Muscle layer of duodenum (tissue), 2 donors: ENCODE data around the gene VAPA.

Experiments used
- H3K27ac ChIP-seq: one replicate; pipeline ENCODE4 v1.7.0; 2013; ENCODE audit warnings: mild to moderate bottlenecking, low read length
- H3K27me3 ChIP-seq: one replicate; pipeline ENCODE4 v1.7.0; 2013; ENCODE audit warnings: low read depth, mild to moderate bottlenecking, control low read depth, low read length
- H3K36me3 ChIP-seq, 2 donors: one replicate each; pipeline ENCODE4 v1.7.0; 2013; ENCODE audit warnings: low read length in 2 of 2, control low read depth in 1 of 2, mild to moderate bottlenecking in 1 of 2; ENCODE audit not compliant: insufficient read depth in 2 of 2, control insufficient read depth in 1 of 2
- H3K4me1 ChIP-seq, 2 donors: one replicate each; pipeline ENCODE4 v1.7.0; 2013; ENCODE audit warnings: low read length in 2 of 2, mild to moderate bottlenecking in 2 of 2, control low read depth in 1 of 2, moderate library complexity in 1 of 2; ENCODE audit not compliant: insufficient read depth in 2 of 2, control insufficient read depth in 1 of 2
- H3K4me3 ChIP-seq, 2 donors: one replicate each; pipeline ENCODE4 v1.7.0; 2013; ENCODE audit warnings: low read length in 2 of 2, low read depth in 1 of 2, mild to moderate bottlenecking in 1 of 2
- H3K9me3 ChIP-seq, 2 donors: one replicate each; pipeline ENCODE4 v1.7.0; 2013; ENCODE audit warnings: low read length in 2 of 2, control low read depth in 1 of 2, mild to moderate bottlenecking in 1 of 2; ENCODE audit not compliant: control insufficient read depth in 1 of 2
- donor health status: healthy.

The VAPA gene

GRCh38 chr18:9928646-9929259, 14.9 kb downstream of the VAPA start:
- Histone ChIP-seq H3K36me3 (peaks cover 1 to 4% of the 10 kb centered on the region in 2 donors), H3K4me1 (peaks cover 6 to 55% of the 10 kb centered on the region in 2 donors), H3K9me3 (no peaks in the 10 kb centered on the region), H3K27ac (no peak overlapping the region), H3K27me3 (no peaks in the 10 kb centered on the region), H3K4me3 (no peak overlapping the region)

GRCh38 chr18:9930299-9930884, 16.6 kb downstream of the VAPA start:
- peaks cover 4% of the 10 kb centered on the region in 2 donors for H3K36me3 ChIP-seq
- no peak overlapping the region for H3K27ac ChIP-seq
- H3K4me3 ChIP-seq: no peak overlapping the region
- no peaks in the 10 kb centered on the region for H3K27me3 ChIP-seq
- H3K4me1 ChIP-seq: peaks cover 0 to 38% of the 10 kb centered on the region in 2 donors
- H3K9me3 ChIP-seq: no peaks in the 10 kb centered on the region

- Histone ChIP-seq H3K9me3 (no peaks in the 10 kb centered on the region), H3K4me1 (peaks cover 0 to 34% of the 10 kb centered on the region in 2 donors), H3K27ac (no peak overlapping the region), H3K27me3 (no peaks in the 10 kb centered on the region), H3K36me3 (peaks cover 4% of the 10 kb centered on the region in 2 donors), H3K4me3 (no peak overlapping the region)
Observed at GRCh38 chr18:9931146-9931545, 17.3 kb downstream of the VAPA start.

GRCh38 chr18:9931678-9932077, 17.9 kb downstream of the VAPA start:
- Histone ChIP-seq H3K27ac (no peak overlapping the region), H3K27me3 (no peaks in the 10 kb centered on the region), H3K36me3 (peaks cover 7 to 9% of the 10 kb centered on the region in 2 donors), H3K9me3 (no peaks in the 10 kb centered on the region), H3K4me3 (no peak overlapping the region), H3K4me1 (peaks cover 0 to 29% of the 10 kb centered on the region in 2 donors)

- H3K9me3 ChIP-seq: no peaks in the 10 kb centered on the region
- no peak overlapping the region for H3K27ac ChIP-seq
- no peak overlapping the region for H3K4me3 ChIP-seq
- no peaks in the 10 kb centered on the region for H3K27me3 ChIP-seq
- H3K36me3 ChIP-seq: peaks cover 17 to 26% of the 10 kb centered on the region in 2 donors
- H3K4me1 ChIP-seq: peaks cover 0 to 11% of the 10 kb centered on the region in 2 donors
Observed at GRCh38 chr18:9933865-9934264, 20.0 kb downstream of the VAPA start.

GRCh38 chr18:9934274-9934673, 20.5 kb downstream of the VAPA start:
- Histone ChIP-seq H3K9me3 (no peaks in the 10 kb centered on the region), H3K36me3 (peaks cover 17 to 26% of the 10 kb centered on the region in 2 donors), H3K4me1 (peaks cover 0 to 7% of the 10 kb centered on the region in 2 donors), H3K27ac (no peak overlapping the region), H3K4me3 (no peak overlapping the region), H3K27me3 (no peaks in the 10 kb centered on the region)

- Histone ChIP-seq H3K4me3 (no peak overlapping the region), H3K27me3 (no peaks in the 10 kb centered on the region), H3K27ac (no peak overlapping the region), H3K9me3 (no peaks in the 10 kb centered on the region), H3K36me3 (peaks cover 22 to 27% of the 10 kb centered on the region in 2 donors), H3K4me1 (no peaks in the 10 kb centered on the region)
Observed at GRCh38 chr18:9941103-9941502, 27.3 kb downstream of the VAPA start.

- H3K36me3 ChIP-seq: peaks cover 19 to 24% of the 10 kb centered on the region in 2 donors
Observed at GRCh38 chr18:9941660-9942059, 27.8 kb downstream of the VAPA start.

GRCh38 chr18:9943311-9943710, 29.5 kb downstream of the VAPA start:
- no peak overlapping the region for H3K27ac ChIP-seq
- peaks cover 13 to 19% of the 10 kb centered on the region in 2 donors for H3K36me3 ChIP-seq

More at GRCh38 chr18:9941660-9942059, 27.8 kb downstream of the VAPA start:
- no peaks in the 10 kb centered on the region for H3K9me3 ChIP-seq
- H3K27ac ChIP-seq: no peak overlapping the region
- H3K4me1 ChIP-seq: no peaks in the 10 kb centered on the region
- H3K27me3 ChIP-seq: no peaks in the 10 kb centered on the region
- no peak overlapping the region for H3K4me3 ChIP-seq

GRCh38 chr18:9944805-9945204, 31.0 kb downstream of the VAPA start:
- no peak overlapping the region for H3K27ac ChIP-seq
- no peaks in the 10 kb centered on the region for H3K9me3 ChIP-seq

More at GRCh38 chr18:9943311-9943710, 29.5 kb downstream of the VAPA start:
- no peak overlapping the region for H3K4me3 ChIP-seq
- no peaks in the 10 kb centered on the region for H3K4me1 ChIP-seq
- H3K9me3 ChIP-seq: no peaks in the 10 kb centered on the region
- H3K27me3 ChIP-seq: no peaks in the 10 kb centered on the region

GRCh38 chr18:9946831-9947230, 33.0 kb downstream of the VAPA start:
- H3K4me1 ChIP-seq: peaks cover 0 to 8% of the 10 kb centered on the region in 2 donors
- no peak overlapping the region for H3K4me3 ChIP-seq
- no peak overlapping the region for H3K27ac ChIP-seq
- H3K9me3 ChIP-seq: no peaks in the 10 kb centered on the region
- H3K27me3 ChIP-seq: no peaks in the 10 kb centered on the region
- peaks cover 11 to 24% of the 10 kb centered on the region in 2 donors for H3K36me3 ChIP-seq

More at GRCh38 chr18:9944805-9945204, 31.0 kb downstream of the VAPA start:
- Histone ChIP-seq H3K4me3 (no peak overlapping the region), H3K27me3 (no peaks in the 10 kb centered on the region), H3K36me3 (peaks cover 8 to 15% of the 10 kb centered on the region in 2 donors), H3K4me1 (no peaks in the 10 kb centered on the region)
